DND-41 (cell line): ENCODE results near the gene ACSL5.

ENCODE experiments used
- CTCF ChIP-seq: IDR thresholded peaks from 2 replicates; pipeline ENCODE4 v1.5.1; 2012; ENCODE audit warnings: borderline replicate concordance, low read length, moderate library complexity, mild to moderate bottlenecking; ENCODE audit not compliant: poor library complexity, severe bottlenecking; ENCODE audit errors: extremely low read depth
- EZH2 ChIP-seq: IDR thresholded peaks from 3 replicates; pipeline ENCODE4 v1.6.1; 2012; ENCODE audit warnings: borderline replicate concordance, low read depth, mild to moderate bottlenecking, moderate library complexity, low read length, inconsistent platforms; ENCODE audit not compliant: severe bottlenecking

GRCh38 chr10:112461029-112461887 lies 87.3 kb downstream of the ACSL5 start:
- no peak for TF ChIP-seq EZH2
- no peak for TF ChIP-seq CTCF
